HG02759 (cell line): ENCODE data around the gene ARHGAP23.

Source experiments
- ATAC-seq: cut with Tn5 transposase; IDR thresholded peaks from one replicate; pipeline ENCODE4 v1.9.1; 2021; ENCODE audit warnings: mild to moderate bottlenecking, moderate library complexity; ENCODE audit not compliant: unreplicated experiment

ARHGAP23 gene, protein sequence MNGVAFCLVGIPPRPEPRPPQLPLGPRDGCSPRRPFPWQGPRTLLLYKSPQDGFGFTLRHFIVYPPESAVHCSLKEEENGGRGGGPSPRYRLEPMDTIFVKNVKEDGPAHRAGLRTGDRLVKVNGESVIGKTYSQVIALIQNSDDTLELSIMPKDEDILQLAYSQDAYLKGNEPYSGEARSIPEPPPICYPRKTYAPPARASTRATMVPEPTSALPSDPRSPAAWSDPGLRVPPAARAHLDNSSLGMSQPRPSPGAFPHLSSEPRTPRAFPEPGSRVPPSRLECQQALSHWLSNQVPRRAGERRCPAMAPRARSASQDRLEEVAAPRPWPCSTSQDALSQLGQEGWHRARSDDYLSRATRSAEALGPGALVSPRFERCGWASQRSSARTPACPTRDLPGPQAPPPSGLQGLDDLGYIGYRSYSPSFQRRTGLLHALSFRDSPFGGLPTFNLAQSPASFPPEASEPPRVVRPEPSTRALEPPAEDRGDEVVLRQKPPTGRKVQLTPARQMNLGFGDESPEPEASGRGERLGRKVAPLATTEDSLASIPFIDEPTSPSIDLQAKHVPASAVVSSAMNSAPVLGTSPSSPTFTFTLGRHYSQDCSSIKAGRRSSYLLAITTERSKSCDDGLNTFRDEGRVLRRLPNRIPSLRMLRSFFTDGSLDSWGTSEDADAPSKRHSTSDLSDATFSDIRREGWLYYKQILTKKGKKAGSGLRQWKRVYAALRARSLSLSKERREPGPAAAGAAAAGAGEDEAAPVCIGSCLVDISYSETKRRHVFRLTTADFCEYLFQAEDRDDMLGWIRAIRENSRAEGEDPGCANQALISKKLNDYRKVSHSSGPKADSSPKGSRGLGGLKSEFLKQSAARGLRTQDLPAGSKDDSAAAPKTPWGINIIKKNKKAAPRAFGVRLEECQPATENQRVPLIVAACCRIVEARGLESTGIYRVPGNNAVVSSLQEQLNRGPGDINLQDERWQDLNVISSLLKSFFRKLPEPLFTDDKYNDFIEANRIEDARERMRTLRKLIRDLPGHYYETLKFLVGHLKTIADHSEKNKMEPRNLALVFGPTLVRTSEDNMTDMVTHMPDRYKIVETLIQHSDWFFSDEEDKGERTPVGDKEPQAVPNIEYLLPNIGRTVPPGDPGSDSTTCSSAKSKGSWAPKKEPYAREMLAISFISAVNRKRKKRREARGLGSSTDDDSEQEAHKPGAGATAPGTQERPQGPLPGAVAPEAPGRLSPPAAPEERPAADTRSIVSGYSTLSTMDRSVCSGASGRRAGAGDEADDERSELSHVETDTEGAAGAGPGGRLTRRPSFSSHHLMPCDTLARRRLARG (N-terminal part only)

DNA sequence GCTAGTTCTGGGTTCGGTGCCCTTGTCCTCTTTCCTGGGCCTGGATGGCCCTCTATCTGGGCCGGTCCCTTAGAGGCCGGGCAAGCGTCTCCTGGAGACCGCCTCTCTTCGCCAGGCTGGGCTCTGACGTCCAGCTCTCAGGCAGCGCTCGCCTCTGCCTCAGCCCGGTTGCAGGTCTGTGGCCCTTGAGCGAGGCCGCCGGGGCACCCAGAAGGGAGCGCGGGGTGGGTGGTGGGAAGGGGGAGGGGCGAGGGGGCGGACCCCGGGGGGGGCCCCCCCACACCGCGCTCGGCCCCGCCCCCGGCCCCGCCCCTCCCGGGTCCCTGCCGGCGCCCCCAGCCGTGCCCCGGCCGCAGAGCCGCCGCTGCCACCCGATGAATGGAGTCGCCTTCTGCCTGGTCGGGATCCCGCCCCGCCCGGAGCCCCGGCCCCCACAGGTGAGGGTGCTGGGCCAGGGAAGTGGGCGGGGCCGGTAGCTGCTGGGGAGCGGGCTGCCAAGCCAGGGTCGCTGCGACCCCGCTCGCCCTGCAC, at the start of gene ARHGAP23:
Gene ARHGAP23 (plus strand): TSS at position 353 of the 531 bp plus-strand sequence. CDS start 22 bp downstream, at position 375.
- no peak for ATAC-seq

DNA sequence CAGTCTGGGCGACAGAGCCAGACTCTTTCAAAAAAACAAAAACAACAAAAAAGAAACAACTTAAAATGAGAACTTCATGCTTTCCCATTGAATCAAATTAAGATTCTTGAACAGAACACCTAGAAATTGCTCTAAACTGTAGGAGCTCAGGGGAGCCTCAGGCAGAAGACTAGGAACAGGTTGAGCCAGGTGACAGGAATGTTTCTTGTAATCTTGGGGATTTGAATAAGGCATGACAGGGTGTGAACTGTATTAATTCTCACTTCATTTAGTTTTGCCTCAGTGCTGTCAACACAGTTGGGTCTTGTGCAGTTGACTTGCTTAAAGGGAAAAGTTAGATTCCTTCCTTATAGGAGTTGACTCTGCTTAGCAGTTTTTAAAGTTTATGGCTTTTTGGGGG, 48.8 kb upstream of the ARHGAP23 start:
- ATAC-seq: no peak

DNA sequence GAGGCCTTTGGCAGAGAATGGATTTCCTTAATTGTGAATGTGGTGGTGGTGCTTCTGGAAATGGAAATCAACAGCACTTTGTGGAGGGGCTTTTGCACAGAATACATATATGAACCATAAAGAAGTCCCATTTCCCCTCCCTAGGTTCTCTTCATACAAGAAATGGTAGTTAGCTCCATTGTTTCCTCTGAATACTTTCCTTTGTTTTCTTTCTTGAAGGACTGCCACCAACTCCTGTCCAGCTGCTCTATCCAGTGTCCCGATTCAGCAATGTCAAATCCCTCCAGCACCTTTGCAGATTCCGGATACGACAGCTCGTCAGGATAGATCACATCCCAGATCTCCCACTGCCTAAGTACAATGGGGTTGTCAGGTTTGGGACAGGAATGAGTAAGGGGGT, 33.2 kb upstream of the ARHGAP23 start:
- no peak for ATAC-seq

DNA sequence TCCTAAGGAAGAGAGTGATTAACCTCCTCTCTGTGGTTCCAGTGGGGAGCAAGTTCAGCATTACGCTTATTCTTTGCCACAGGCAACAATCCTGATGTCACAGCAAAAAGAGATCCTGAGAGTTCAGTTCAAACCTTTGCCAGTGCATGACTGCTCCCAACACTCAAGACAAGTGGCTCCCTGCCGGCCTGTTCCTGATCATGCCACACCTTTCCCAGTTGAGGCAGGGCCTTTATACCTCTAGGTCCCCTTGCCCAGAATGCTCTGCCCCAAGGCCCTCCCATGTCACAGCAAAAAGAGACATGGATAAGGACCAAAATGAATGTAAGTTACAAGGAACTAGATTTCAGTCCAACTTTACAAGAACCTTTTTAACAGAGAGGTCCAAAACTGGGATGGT, 31.0 kb upstream of the ARHGAP23 start:
- ATAC-seq: no peak

- no peak for ATAC-seq
These were observed 28.0 kb upstream of the ARHGAP23 start for GRCh38 chr17:38400286-38400685.

DNA sequence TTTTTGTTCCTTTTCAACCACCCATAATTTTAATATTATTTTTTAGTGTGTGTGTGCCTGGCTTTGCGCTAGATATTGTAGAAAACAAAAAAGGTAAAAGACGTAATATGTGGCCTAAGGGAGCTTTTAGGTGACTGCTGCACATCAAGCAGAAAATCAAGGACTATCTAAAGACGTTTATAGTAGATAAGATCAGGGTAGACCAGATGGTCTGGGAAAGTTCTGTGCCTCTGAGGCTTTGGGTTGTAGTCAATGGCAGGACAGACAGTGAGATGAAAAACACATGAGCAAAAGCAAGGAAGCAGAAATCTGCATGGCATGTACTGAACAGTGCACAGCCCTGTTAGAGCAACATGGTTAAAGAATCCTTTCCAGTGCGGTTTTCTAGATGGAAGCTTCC, 26.8 kb upstream of the ARHGAP23 start:
- ATAC-seq: no peak

- ATAC-seq: no peak
These were observed 25.4 kb upstream of the ARHGAP23 start for GRCh38 chr17:38402897-38403296.

- no peak for ATAC-seq
These were observed 24.8 kb upstream of the ARHGAP23 start for GRCh38 chr17:38403491-38403890.

DNA sequence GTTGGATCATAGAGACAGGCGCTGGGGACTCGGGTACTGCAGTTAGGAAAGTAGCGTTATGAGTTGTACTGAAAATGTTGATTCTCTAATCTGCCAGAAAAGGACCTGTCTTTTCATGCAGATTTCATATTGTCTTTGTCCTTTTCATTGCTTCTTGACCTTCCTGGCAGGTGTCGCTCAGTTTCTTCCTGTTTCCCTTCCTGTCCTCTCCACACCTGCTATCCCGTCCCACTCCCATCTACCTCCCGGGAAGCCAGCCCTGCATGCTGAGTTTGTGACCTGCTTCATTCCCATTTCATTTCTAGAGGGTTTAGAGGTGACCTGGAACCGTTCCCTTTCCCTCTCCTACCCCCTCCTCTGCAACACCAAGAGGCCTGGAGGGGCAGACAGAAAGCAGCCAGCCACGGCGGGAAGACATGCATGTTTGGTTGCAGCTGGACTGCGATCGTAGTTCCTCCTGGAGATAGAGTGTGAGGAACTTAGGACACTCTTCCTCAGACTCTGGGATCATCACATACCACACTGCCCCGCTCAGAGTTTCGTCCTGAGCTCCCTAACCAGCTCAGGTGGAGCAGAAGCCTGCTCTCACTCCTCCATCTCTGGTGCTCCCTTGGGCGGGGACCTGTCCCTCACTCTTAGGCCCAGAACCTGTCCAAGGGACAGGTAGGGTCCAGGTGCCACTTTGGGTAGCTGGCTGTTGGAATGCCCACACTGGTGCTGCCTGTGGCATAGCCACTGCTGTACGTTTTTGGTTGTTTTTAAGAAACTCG, 23.9 kb upstream of the ARHGAP23 start:
- ATAC-seq: no peak

GRCh38 chr17:38405654-38406053, 22.6 kb upstream of the ARHGAP23 start:
- ATAC-seq: no peak

DNA sequence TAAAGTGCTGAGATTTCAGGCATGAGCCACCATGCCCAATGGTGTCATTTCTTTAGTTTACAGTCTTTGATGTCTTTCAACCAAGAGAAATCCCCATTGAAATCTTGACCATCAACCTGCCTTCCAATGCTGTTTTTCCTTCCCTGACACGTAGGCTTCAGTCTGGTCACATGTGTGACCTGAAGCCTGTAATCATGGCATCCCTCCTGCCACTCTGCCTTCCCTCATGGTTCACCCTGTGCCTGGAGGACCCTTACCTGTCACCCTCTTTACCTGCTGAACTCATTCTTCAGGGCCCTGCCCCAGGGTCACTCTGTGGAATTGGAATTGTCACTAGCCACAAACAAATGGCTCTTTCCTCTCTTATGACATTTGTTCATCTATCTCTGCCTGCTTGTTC, 18.1 kb upstream of the ARHGAP23 start:
- no peak for ATAC-seq

GRCh38 chr17:38415250-38416194, 12.7 kb upstream of the ARHGAP23 start:
- ATAC-seq: no peak

DNA sequence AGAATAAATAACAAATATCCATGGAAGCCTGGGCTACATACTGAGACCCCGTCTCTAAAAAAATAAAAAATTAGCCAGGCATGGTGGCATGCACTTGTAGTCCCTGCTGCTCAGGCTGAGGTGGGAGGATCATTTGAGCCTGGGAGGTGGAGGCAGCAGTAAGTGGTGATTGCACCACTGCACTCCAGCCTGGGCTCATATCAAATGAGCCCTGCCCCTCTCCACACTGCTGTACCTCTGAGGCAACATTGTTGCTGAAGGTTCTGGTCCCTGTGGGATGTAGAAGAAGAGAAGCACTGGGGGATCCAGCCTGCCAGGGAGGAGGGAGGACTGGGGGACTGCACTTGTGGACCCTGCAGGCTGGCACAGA, 11.4 kb upstream of the ARHGAP23 start:
- no peak for ATAC-seq

DNA sequence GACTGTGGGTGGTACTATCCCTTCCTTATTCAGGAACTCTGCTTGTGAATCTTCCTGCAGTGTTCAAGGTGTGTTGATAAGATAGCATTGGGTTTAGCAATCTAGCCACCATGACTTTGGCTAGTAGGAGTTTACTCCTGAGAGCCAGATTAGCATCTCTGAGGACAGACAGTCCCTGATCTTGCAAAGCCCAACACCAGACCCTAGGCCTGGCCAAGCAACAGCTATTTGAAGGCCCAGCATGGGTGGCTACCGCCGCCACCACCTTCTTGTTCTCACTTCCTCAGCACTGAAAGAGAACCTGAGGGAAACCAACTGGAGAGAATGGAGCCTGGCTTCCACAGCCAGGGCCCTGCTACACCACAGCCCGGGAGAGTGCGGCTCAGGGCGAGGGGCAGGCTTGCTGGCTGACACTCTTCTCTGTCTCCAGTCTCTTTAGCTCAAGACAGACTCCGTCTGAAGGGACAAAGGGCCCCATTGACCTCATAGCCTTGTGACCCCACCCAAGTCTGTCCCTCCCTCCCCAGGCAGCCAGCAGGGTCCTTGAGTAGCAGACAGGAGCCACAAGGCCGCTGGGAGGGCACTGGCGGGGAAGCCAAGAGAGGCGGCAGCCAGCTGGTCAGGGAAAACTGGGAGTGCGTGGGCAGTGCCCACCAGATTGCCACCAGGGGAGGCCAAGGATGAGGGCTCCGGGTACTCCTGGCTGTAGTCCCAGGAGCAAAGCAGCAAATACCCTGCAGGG, 10.9 kb upstream of the ARHGAP23 start:
- ATAC-seq: no peak

DNA sequence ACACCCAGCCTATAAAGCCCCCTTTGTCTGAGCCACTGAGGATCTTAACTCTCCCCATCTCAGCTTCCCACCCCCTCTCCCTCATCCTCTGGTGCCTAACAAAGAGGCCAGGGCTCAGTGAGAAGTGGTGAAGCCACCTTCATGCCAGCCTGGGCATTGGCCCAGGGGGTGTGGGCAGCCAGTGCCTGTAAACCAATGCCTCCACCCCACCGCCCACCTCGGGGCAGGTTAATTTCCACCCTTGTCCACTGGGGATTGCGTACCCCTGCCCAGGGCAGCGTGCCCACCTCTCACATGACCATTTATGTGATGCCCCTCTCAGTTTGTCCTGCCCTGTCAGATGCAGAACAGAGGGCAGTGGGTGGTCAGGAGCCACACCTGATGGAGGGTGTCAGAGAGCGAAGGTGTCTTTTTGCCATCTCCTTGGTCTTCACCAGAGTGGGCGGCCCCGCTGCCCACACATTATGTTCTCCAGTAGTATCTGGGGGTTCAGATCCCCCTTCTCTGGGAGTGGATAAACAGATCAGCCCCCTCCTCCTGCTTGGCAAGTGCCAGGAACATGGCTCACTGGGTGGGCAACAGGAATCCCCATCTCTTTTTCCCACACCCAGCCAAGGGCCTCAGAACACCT, 10.1 kb upstream of the ARHGAP23 start:
- no peak for ATAC-seq

- no peak for ATAC-seq
These were observed 9.4 kb upstream of the ARHGAP23 start for GRCh38 chr17:38418693-38419507.

- ATAC-seq: no peak
These were observed 8.7 kb upstream of the ARHGAP23 start for GRCh38 chr17:38419508-38419981.
